Mammary epithelial cell (primary cell): Measurements from ENCODE around the gene HYAL1.

Source experiments
- EZH2 ChIP-seq: IDR thresholded peaks from 2 replicates; pipeline ENCODE4 v1.6.1; 2012; ENCODE audit warnings: low read length, inconsistent platforms, borderline replicate concordance
- TF ChIP-seq, protein P1 (sequence below), 2 donors: IDR thresholded peaks in 1 of 2; conservative IDR thresholded peaks in 1 of 2; 2 replicates each; pipeline ENCODE4 v1.5.1; 2011 to 2012; ENCODE audit warnings: inconsistent platforms in 2 of 2, low read length in 2 of 2, mild to moderate bottlenecking in 2 of 2, control low read depth in 1 of 2, low read depth in 1 of 2; ENCODE audit not compliant: insufficient read depth in 1 of 2; ENCODE audit errors: extremely low read depth in 1 of 2

- TF ChIP-seq, protein P1, sequence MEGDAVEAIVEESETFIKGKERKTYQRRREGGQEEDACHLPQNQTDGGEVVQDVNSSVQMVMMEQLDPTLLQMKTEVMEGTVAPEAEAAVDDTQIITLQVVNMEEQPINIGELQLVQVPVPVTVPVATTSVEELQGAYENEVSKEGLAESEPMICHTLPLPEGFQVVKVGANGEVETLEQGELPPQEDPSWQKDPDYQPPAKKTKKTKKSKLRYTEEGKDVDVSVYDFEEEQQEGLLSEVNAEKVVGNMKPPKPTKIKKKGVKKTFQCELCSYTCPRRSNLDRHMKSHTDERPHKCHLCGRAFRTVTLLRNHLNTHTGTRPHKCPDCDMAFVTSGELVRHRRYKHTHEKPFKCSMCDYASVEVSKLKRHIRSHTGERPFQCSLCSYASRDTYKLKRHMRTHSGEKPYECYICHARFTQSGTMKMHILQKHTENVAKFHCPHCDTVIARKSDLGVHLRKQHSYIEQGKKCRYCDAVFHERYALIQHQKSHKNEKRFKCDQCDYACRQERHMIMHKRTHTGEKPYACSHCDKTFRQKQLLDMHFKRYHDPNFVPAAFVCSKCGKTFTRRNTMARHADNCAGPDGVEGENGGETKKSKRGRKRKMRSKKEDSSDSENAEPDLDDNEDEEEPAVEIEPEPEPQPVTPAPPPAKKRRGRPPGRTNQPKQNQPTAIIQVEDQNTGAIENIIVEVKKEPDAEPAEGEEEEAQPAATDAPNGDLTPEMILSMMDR (conservative IDR thresholded peaks at IDR 0.05 in 1 of 2, IDR thresholded peaks at IDR 0.05 in 1 of 2; ENCODE audit: extremely low read depth in 1 of 2, insufficient read depth in 1 of 2, low read depth in 1 of 2, low read length in 2 of 2), result no peak
- no peak for TF ChIP-seq EZH2
These were observed 27.2 kb downstream of the HYAL1 start for GRCh38 chr3:50275996-50276761.
